Measurements from ENCODE around the gene FGFR4.

FGFR4 gene

DNA sequence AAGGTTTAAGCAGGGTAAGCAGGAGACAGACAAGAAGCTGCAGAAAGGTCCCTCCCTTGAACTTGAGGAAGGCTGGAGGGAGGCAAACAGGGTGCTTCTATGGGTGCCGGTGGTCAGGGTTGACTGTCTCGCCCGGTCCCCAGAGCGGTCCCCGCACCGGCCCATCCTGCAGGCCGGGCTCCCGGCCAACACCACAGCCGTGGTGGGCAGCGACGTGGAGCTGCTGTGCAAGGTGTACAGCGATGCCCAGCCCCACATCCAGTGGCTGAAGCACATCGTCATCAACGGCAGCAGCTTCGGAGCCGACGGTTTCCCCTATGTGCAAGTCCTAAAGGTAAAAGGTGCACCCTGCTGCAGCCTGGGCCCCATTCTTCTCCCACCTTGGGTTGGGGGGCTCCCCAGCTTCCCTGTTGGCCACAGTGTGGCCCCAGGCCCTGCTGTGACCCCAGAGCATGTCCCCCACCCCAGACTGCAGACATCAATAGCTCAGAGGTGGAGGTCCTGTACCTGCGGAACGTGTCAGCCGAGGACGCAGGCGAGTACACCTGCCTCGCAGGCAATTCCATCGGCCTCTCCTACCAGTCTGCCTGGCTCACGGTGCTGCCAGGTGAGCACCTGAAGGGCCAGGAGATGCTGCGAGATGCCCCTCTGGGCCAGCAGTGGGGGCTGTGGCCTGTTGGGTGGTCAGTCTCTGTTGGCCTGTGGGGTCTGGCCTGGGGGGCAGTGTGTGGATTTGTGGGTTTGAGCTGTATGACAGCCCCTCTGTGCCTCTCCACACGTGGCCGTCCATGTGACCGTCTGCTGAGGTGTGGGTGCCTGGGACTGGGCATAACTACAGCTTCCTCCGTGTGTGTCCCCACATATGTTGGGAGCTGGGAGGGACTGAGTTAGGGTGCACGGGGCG is 5.7 kb downstream of the FGFR4 start:
- Mint-ChIP-seq H3K27ac (no peak overlapping the region), H3K9me3 (no peaks in the 10 kb centered on the region)
- no peak for ATAC-seq

GRCh38 chr5:177093082-177093712 is 6.5 kb downstream of the FGFR4 start:
- no peaks in the 10 kb centered on the region for H3K36me3 Mint-ChIP-seq (ENCODE audit: low read depth)
- no peak overlapping the region for H3K4me3 Mint-ChIP-seq
- H3K27me3 Mint-ChIP-seq: peaks cover 6% of the 10 kb centered on the region
- no peak overlapping the region for H3K27ac Mint-ChIP-seq
- H3K4me1 Mint-ChIP-seq: no peaks in the 10 kb centered on the region
- no peaks in the 10 kb centered on the region for H3K9me3 Mint-ChIP-seq
- ATAC-seq (no peak), DNase-seq (no peak)

More for the DNA sequence above, 5.7 kb downstream of the FGFR4 start:
- no peak for DNase-seq
- Mint-ChIP-seq H3K27me3 (peaks cover 10% of the 10 kb centered on the region), H3K36me3 (ENCODE audit: low read depth) (no peaks in the 10 kb centered on the region), H3K4me3 (no peak overlapping the region), H3K4me1 (peaks cover 2% of the 10 kb centered on the region)

DNA sequence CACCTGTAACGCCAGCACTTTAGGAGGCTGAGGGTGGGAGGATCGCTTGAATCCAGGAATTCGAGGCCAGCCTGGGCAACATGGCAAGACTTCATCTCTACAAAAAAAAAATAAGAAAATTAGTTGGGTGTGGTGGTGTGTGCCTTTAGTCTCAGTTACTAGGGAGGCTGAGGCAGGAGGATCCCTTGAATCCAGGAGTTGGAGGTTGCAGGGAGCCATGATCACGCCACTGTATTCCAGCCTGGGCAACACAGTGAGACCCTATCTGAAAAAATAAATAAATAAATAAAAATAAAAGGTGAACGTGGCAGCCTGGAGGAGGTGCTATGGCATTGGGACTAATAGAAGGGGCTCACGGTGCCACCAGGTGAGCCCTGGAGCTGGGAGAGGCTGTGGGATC is 7.1 kb downstream of the FGFR4 start:
- ATAC-seq: no peak
- H3K36me3 Mint-ChIP-seq (ENCODE audit: low read depth): no peaks in the 10 kb centered on the region
- peaks cover 4% of the 10 kb centered on the region for H3K27me3 Mint-ChIP-seq

DNA sequence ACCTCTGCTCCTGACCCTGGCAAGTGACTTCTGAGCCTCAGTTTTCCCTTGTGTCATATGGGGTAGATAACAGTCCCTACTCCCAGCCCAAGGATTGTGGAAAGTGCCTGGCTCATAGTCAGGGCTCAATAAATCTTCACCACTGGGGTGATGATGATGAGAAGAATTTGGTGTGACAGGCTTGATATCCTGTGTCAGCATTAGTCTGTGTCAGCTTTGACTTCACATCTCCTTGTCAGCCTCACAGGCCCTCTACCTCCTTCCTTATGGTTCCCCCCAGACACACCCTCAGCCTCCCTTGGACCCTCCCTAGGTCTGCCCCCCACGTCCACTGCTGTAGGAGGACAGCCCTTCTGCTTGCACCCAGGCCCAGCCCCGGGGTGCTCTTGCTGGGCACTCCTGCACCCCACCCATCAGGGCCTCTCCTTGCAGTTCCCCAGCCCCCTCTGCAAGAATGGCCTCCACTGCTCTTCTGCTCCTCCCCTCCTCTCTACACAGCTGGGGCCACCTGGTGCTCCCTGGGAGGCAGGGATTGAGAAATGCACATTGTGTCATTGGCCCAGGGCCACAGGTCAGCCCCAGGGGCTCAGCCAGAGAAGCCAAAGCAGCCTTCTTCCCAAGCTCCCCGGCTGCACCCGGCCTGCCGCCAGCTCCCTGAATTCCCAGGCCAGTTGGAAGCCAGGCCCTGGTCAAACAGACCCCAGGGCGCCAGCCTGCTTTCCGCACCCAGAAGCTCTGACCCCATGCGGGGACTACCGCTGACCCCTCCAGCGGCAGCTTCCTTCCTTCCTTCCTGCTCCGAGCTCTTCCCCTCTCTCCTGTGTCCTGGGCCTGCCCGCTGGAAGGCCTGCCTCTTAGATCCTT is 7.7 kb downstream of the FGFR4 start:
- Mint-ChIP-seq H3K4me3 (no peak overlapping the region), H3K36me3 (ENCODE audit: low read depth) (no peaks in the 10 kb centered on the region), H3K9me3 (no peaks in the 10 kb centered on the region), H3K27me3 (peaks cover 4% of the 10 kb centered on the region), H3K27ac (no peak overlapping the region), H3K4me1 (no peaks in the 10 kb centered on the region)
- no peak for DNase-seq
- ATAC-seq: no peak

More for the DNA sequence above, 7.1 kb downstream of the FGFR4 start:
- Mint-ChIP-seq H3K27ac (no peak overlapping the region), H3K4me1 (no peaks in the 10 kb centered on the region), H3K4me3 (no peak overlapping the region), H3K9me3 (no peaks in the 10 kb centered on the region)
- no peak for DNase-seq

GRCh38 chr5:177095088-177095669 is 8.5 kb downstream of the FGFR4 start:
- Mint-ChIP-seq H3K27me3 (peaks cover 5% of the 10 kb centered on the region), H3K9me3 (no peaks in the 10 kb centered on the region), H3K27ac (no peak overlapping the region), H3K4me1 (no peaks in the 10 kb centered on the region), H3K36me3 (ENCODE audit: low read depth) (no peaks in the 10 kb centered on the region), H3K4me3 (no peak overlapping the region)
- ATAC-seq (no peak), DNase-seq (no peak)

DNA sequence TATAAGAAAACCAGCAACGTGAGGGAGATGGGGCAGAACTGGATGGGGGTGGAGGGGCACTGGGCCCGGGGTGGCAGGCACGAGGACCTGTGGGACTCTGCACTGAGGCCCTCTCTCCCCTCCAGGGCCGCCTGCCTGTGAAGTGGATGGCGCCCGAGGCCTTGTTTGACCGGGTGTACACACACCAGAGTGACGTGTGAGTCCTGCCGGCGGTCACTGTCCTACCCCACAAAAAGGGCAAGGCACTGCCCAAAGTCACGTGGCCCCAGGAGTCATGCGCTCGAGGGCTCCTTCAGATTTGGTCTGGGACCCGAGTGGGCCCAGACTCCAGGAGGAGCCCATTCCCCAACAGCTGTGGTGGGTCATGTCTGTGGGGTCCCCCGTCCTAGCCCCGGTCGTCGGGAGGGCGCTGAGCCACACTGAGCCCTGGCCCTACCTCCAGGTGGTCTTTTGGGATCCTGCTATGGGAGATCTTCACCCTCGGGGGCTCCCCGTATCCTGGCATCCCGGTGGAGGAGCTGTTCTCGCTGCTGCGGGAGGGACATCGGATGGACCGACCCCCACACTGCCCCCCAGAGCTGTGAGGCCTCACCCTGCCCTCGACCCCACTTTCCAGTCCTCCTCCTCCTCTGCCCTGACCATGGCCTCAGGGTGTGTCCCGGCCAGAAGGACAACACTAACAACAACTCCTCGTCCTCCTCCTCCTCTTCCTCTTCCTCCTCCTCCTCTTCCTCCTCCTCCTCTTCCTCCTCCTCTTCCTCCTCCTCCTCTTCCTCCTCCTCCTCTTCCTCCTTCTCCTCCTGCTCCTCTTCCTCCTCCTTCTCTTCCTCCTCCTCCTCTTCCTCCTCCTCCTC is 9.7 kb downstream of the FGFR4 start:
- ATAC-seq (no peak), DNase-seq (no peak)
- Mint-ChIP-seq H3K36me3 (ENCODE audit: low read depth) (no peaks in the 10 kb centered on the region), H3K9me3 (no peaks in the 10 kb centered on the region), H3K27ac (no peak overlapping the region), H3K27me3 (peaks cover 9% of the 10 kb centered on the region), H3K4me3 (no peak overlapping the region), H3K4me1 (no peaks in the 10 kb centered on the region)

DNA sequence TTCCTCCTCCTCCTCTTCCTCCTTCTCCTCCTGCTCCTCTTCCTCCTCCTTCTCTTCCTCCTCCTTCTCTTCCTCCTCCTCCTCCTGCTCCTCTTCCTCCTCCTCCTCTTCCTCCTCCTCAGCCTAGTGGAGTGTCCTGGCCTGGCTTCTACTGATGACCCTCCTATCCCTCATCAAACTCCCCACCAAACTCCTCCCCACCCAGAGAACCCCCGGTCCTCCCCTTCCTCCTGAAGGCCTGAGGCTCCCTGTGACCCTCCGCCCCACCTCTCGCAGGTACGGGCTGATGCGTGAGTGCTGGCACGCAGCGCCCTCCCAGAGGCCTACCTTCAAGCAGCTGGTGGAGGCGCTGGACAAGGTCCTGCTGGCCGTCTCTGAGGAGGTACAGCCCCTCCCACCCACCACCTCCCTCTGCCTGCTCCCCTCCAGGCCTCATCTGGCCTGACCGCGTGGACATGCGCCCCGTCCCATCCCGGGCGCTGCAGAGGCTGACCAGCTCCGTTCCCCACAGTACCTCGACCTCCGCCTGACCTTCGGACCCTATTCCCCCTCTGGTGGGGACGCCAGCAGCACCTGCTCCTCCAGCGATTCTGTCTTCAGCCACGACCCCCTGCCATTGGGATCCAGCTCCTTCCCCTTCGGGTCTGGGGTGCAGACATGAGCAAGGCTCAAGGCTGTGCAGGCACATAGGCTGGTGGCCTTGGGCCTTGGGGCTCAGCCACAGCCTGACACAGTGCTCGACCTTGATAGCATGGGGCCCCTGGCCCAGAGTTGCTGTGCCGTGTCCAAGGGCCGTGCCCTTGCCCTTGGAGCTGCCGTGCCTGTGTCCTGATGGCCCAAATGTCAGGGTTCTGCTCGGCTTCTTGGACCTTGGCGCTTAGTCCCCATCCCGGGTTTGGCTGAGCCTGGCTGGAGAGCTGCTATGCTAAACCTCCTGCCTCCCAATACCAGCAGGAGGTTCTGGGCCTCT is 10.6 kb downstream of the FGFR4 start:
- no peak overlapping the region for H3K4me3 Mint-ChIP-seq
- H3K9me3 Mint-ChIP-seq: no peaks in the 10 kb centered on the region
- H3K36me3 Mint-ChIP-seq (ENCODE audit: low read depth): no peaks in the 10 kb centered on the region
- no peak overlapping the region for H3K27ac Mint-ChIP-seq
- peaks cover 9% of the 10 kb centered on the region for H3K27me3 Mint-ChIP-seq
- ATAC-seq: no peak
- no peak for DNase-seq
- no peaks in the 10 kb centered on the region for H3K4me1 Mint-ChIP-seq

- no peak overlapping the region for H3K27ac Mint-ChIP-seq
- peaks cover 9% of the 10 kb centered on the region for H3K27me3 Mint-ChIP-seq
- no peak for ATAC-seq
- H3K9me3 Mint-ChIP-seq: no peaks in the 10 kb centered on the region
- no peaks in the 10 kb centered on the region for H3K36me3 Mint-ChIP-seq (ENCODE audit: low read depth)
- H3K4me1 Mint-ChIP-seq: no peaks in the 10 kb centered on the region
- H3K4me3 Mint-ChIP-seq: no peak overlapping the region
- no peak for DNase-seq
These were observed 11.4 kb downstream of the FGFR4 start for GRCh38 chr5:177098120-177098469.

GRCh38 chr5:177098470-177099141 is 11.9 kb downstream of the FGFR4 start:
- Mint-ChIP-seq H3K4me3 (no peak overlapping the region), H3K4me1 (no peaks in the 10 kb centered on the region), H3K27me3 (peaks cover 9% of the 10 kb centered on the region), H3K36me3 (ENCODE audit: low read depth) (no peaks in the 10 kb centered on the region), H3K27ac (no peak overlapping the region), H3K9me3 (no peaks in the 10 kb centered on the region)
- DNase-seq: no peak
- no peak for ATAC-seq

GRCh38 chr5:177099422-177100093 is 12.8 kb downstream of the FGFR4 start:
- Mint-ChIP-seq H3K4me3 (no peak overlapping the region), H3K4me1 (no peaks in the 10 kb centered on the region), H3K27me3 (peaks cover 13% of the 10 kb centered on the region), H3K36me3 (ENCODE audit: low read depth) (no peaks in the 10 kb centered on the region), H3K27ac (no peak overlapping the region), H3K9me3 (no peaks in the 10 kb centered on the region)
- ATAC-seq (no peak), DNase-seq (no peak)

DNA sequence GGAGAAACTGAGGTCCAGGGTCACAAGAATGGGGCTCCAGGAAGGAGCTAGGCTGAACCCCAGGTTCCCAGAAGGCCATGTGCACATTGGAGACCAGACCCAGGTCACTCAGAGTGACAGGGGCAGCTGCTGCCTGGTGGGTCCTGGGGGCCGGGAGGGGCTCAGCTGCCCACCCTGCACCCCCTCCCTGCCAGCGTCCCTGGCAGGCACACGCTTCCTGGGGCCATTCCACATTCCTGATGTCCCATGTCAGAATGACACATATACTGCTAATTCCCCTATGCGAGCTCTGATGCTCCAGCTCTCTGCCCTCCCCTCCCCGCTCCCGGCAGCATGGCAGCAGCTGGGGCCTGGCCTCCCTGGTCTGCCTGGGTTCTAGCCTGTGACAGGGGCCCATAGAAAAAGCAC is 14.0 kb downstream of the FGFR4 start:
- no peaks in the 10 kb centered on the region for H3K9me3 Mint-ChIP-seq

More for the DNA sequence above, 14.0 kb downstream of the FGFR4 start:
- Mint-ChIP-seq H3K36me3 (ENCODE audit: low read depth) (no peaks in the 10 kb centered on the region), H3K27ac (no peak overlapping the region), H3K4me1 (no peaks in the 10 kb centered on the region), H3K4me3 (no peak overlapping the region), H3K27me3 (peaks cover 13% of the 10 kb centered on the region)
- no peak for ATAC-seq
- DNase-seq: no peak
